NCI-H69 (cell line): ENCODE results near the gene GRIN2D.
A peak's percentile ranks its signal among the peaks of the same experiment; 100 is the strongest.

Source experiments
- DNase-seq: peaks from one replicate; lab custom pipeline; 2025; lab: John Stamatoyannopoulos, UW

The GRIN2D gene

GRCh38 chr19:48393559-48394330 lies at the start of gene GRIN2D:
GRIN2D (plus strand) TSS chr19:48393668; CDS start chr19:48398393, 4,725 bp downstream.
- DNase-seq: peak; percentile 83

- DNase-seq: peak; percentile 62
These were observed 48.6 kb upstream of the GRIN2D start for GRCh38 chr19:48344892-48345291.

GRCh38 chr19:48346191-48346590 lies 47.3 kb upstream of the GRIN2D start:
- no peak for DNase-seq

- no peak for DNase-seq
These were observed 45.4 kb upstream of the GRIN2D start for GRCh38 chr19:48348045-48348444.

GRCh38 chr19:48348737-48349136 lies 44.7 kb upstream of the GRIN2D start:
- no peak for DNase-seq

- peak; percentile 43 for DNase-seq
These were observed 42.6 kb upstream of the GRIN2D start for GRCh38 chr19:48350856-48351255.

GRCh38 chr19:48351341-48351752 lies 42.1 kb upstream of the GRIN2D start:
- peak; percentile 82 for DNase-seq

GRCh38 chr19:48353677-48354076 lies 39.8 kb upstream of the GRIN2D start:
- DNase-seq: no peak

GRCh38 chr19:48354332-48354992 lies 39.0 kb upstream of the GRIN2D start:
- peak; percentile 88 for DNase-seq

- no peak for DNase-seq
These were observed 38.0 kb upstream of the GRIN2D start for GRCh38 chr19:48355365-48355954.

- no peak for DNase-seq
These were observed 34.3 kb upstream of the GRIN2D start for GRCh38 chr19:48359123-48359522.

GRCh38 chr19:48361912-48362311 lies 31.6 kb upstream of the GRIN2D start:
- DNase-seq: no peak

- peak; percentile 99 for DNase-seq
These were observed 30.6 kb upstream of the GRIN2D start for GRCh38 chr19:48362716-48363499.

- DNase-seq: no peak
These were observed 30.0 kb upstream of the GRIN2D start for GRCh38 chr19:48363500-48363809.

GRCh38 chr19:48363810-48364597 lies 29.5 kb upstream of the GRIN2D start, which contains the start of the genes SYNGR4 and TMEM143:
SYNGR4 (plus strand) TSS chr19:48364367; CDS start chr19:48365843, 1,476 bp downstream.
TMEM143 (minus strand) TSS chr19:48363940; CDS start chr19:48363920, 20 bp downstream.
- DNase-seq: peak; percentile 100

GRCh38 chr19:48364598-48365348 lies 28.7 kb upstream of the GRIN2D start:
- no peak for DNase-seq

- DNase-seq: no peak
These were observed 27.9 kb upstream of the GRIN2D start for GRCh38 chr19:48365602-48366001.

- peak; percentile 55 for DNase-seq
These were observed 25.6 kb upstream of the GRIN2D start for GRCh38 chr19:48367855-48368254.

- peak; percentile 98 for DNase-seq
These were observed 24.5 kb upstream of the GRIN2D start for GRCh38 chr19:48368936-48369335.

GRCh38 chr19:48370955-48371354 lies 22.5 kb upstream of the GRIN2D start:
- DNase-seq: peak; percentile 46

GRCh38 chr19:48371367-48371766 lies 22.1 kb upstream of the GRIN2D start:
- DNase-seq: no peak
